ENCODE data around the gene HOXB4. TPM values are rescaled to one million over a fixed set of nuclear protein-coding genes. Genes with fewer than 3 reads are reported as not detected.
A peak's percentile ranks its signal among the peaks of the same experiment; 100 is the strongest.

The HOXB4 gene
- total and polyA plus RNA-seq, 4 donors = 1.4 to 6.7 (median 2.6) TPM

DNA sequence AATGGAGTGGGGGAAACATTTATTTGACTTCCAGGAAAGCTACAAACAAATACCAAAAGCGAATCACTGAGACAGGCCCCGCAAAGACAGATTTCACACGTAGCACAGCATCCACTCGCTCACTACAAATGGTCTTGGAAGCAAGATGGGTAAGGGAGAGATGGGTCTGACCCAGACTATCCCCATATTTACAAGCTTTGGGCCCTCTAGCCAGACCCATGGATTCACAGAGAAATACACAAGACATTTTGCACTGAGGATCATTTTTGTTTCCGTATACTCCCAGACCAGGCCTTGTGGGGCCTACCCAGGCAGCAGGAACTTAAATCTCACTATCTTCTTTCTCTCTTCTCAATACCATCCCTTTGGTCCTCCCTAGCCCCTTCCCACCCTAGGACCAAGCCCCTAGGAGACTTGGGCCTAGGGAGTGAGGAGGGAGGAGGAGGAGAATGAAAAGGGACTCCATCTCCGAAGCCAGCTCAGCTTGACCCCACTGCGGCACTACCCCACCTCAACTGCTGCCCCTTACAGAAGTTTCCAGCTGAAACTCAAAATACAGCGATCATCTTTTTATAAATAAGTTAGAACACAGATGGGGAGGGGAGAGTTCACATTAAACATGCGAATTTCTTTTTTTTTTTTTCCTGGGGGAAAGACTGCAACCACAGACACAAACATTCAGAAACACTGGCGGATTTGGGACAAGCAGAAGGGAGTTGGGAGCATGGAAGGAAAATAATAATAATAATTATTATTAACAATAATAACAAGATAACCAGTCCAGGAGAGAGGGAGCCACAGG, 13.3 kb upstream of the HOXB4 start:
- DNase-seq (peak in 2 of 3 donors; percentile 46 to 67), ATAC-seq (ENCODE audit: insufficient read depth, low FRiP score) (no peak)
- peaks cover 3 to 77% (median 11%) of the 10 kb centered on the region in 3 donors for H3K27me3 ChIP-seq (ENCODE audit: control insufficient read depth in 3 of 3, insufficient read depth in 3 of 3, low read length in 2 of 3)
- H3K4me3 ChIP-seq = no peak overlapping the region
- peak overlapping the region in 1 of 2 donors; percentile 91 for H3K27ac ChIP-seq (ENCODE audit: low read depth in 1 of 2, low read length in 1 of 2)
- H3K4me1 ChIP-seq (ENCODE audit: control insufficient read depth in 5 of 5, insufficient read depth in 5 of 5, low read length in 5 of 5) = peaks cover 0 to 70% (median 6%) of the 10 kb centered on the region in 5 donors
- peak overlapping the region; percentile 91 to 98 for H3K9ac ChIP-seq (ENCODE audit: insufficient read depth in 1 of 2, low read length in 2 of 2)
- H3K9me3 ChIP-seq (ENCODE audit: control insufficient read depth in 4 of 4, insufficient read depth in 3 of 4, low read length in 3 of 4) = no peaks in the 10 kb centered on the region
- no peak for TF ChIP-seq CTCF (IDR thresholded peaks at IDR 0.05; ENCODE audit: control extremely low read depth, extremely low read depth)
- peaks cover 0 to 19% (median 3%) of the 10 kb centered on the region in 4 donors for H3K36me3 ChIP-seq (ENCODE audit: control insufficient read depth in 4 of 4, insufficient read depth in 4 of 4, low read length in 4 of 4)
- WGBS, 2 donors = 68 to 72% methylated on average over 10 of the region's 10 CpGs

DNA sequence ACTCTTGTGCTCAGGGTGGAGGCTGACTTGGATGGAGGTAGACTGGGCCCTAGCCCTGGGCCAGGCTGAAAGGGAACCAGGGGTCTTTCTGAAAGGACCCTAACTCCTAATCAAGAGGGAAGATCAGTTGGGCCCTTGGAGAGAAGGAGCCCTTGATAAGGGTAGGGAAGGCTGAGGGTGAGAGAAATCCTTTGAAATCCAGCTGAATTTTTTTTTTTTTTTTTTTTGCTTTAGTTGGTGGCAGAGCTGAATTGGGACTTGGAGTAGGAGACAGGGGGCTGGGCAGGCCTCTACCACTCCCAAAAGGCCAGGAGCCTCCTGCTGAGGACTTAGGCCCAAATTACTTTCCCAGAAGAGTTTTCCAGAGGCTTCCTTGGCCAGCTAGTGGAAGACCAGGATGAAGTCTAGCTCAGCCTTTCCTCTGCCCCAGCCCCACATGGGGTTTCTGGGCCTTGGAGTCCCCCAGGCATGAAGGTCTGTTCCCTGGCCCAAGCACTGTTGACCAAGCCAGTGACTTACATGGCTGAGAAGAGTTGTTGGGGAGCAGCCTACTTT, 12.5 kb upstream of the HOXB4 start:
- Histone ChIP-seq H3K36me3 (ENCODE audit: control insufficient read depth in 4 of 4, insufficient read depth in 4 of 4, low read length in 4 of 4) (peaks cover 0 to 19% (median 3%) of the 10 kb centered on the region in 4 donors), H3K27ac (ENCODE audit: low read depth in 1 of 2, low read length in 1 of 2) (peak overlapping the region in 1 of 2 donors; percentile 91), H3K9me3 (ENCODE audit: control insufficient read depth in 4 of 4, insufficient read depth in 3 of 4, low read length in 3 of 4) (no peaks in the 10 kb centered on the region), H3K4me3 (no peak overlapping the region), H3K4me1 (ENCODE audit: control insufficient read depth in 5 of 5, insufficient read depth in 5 of 5, low read length in 5 of 5) (peaks cover 0 to 66% (median 6%) of the 10 kb centered on the region in 5 donors), H3K9ac (ENCODE audit: insufficient read depth in 1 of 2, low read length in 2 of 2) (peak overlapping the region; percentile 71 to 98), H3K27me3 (ENCODE audit: control insufficient read depth in 3 of 3, insufficient read depth in 3 of 3, low read length in 2 of 3) (peaks cover 3 to 76% (median 11%) of the 10 kb centered on the region in 3 donors)
- ATAC-seq (ENCODE audit: insufficient read depth, low FRiP score) (no peak), DNase-seq (no peak)
- TF ChIP-seq CTCF (IDR thresholded peaks at IDR 0.05; ENCODE audit: control extremely low read depth, extremely low read depth) = no peak

GRCh38 chr17:48589831-48590606, 11.9 kb upstream of the HOXB4 start, which contains the start of gene HOXB3:
Gene HOXB3, minus strand, starts transcription at chr17:48590241. Its CDS starts 37,767 bp downstream, at chr17:48552474.
- DNase-seq = peak in 2 of 3 donors; percentile 80 to 84
- H3K27ac ChIP-seq (ENCODE audit: low read depth in 1 of 2, low read length in 1 of 2) = peak within 1 kb of the TSS in 1 of 2 donors; percentile 91
- ATAC-seq (ENCODE audit: insufficient read depth, low FRiP score) = no peak

More at GRCh38 chr17:48589831-48590606, 11.9 kb upstream of the HOXB4 start, which contains the start of gene HOXB3:
- 18 to 34% methylated on average over 23 of the region's 23 CpGs for WGBS, 2 donors
- peaks cover 0 to 16% (median 3%) of the 10 kb centered on the region in 4 donors for H3K36me3 ChIP-seq (ENCODE audit: control insufficient read depth in 4 of 4, insufficient read depth in 4 of 4, low read length in 4 of 4)
- H3K4me3 ChIP-seq = peak within 1 kb of the TSS; percentile 20
- H3K27me3 ChIP-seq (ENCODE audit: control insufficient read depth in 3 of 3, insufficient read depth in 3 of 3, low read length in 2 of 3) = peaks cover 3 to 73% (median 11%) of the 10 kb centered on the region in 3 donors
- H3K9me3 ChIP-seq (ENCODE audit: control insufficient read depth in 4 of 4, insufficient read depth in 3 of 4, low read length in 3 of 4) = no peaks in the 10 kb centered on the region
- H3K9ac ChIP-seq (ENCODE audit: insufficient read depth in 1 of 2, low read length in 2 of 2) = peak within 1 kb of the TSS; percentile 74 to 98
- H3K4me1 ChIP-seq (ENCODE audit: control insufficient read depth in 5 of 5, insufficient read depth in 5 of 5, low read length in 5 of 5) = peaks cover 0 to 63% (median 5%) of the 10 kb centered on the region in 5 donors
- no peak for TF ChIP-seq CTCF (IDR thresholded peaks at IDR 0.05; ENCODE audit: control extremely low read depth, extremely low read depth)
